ENCODE data around the gene STIMATE.

Gene STIMATE

GRCh38 chr3:52838561-52839267, 58.6 kb downstream of the STIMATE start:
- Histone ChIP-seq H3K27ac (ENCODE audit: low read depth, low read length) (no peak overlapping the region), H3K4me3 (ENCODE audit: low read depth in 1 of 5, low read length in 5 of 5) (no peak overlapping the region), H3K27me3 (ENCODE audit: control insufficient read depth in 5 of 5, insufficient read depth in 4 of 5, low read length in 5 of 5) (no peaks in the 10 kb centered on the region), H3K4me1 (ENCODE audit: control insufficient read depth in 5 of 5, insufficient read depth in 5 of 5, low read length in 5 of 5) (peaks cover 2 to 27% (median 13%) of the 10 kb centered on the region in 5 donors), H3K36me3 (ENCODE audit: control insufficient read depth in 5 of 5, insufficient read depth in 5 of 5, low read length in 5 of 5) (peaks cover 0 to 80% (median 54%) of the 10 kb centered on the region in 5 donors), H3K9me3 (ENCODE audit: control insufficient read depth in 5 of 5, low read length in 5 of 5) (no peaks in the 10 kb centered on the region), H3K9ac (ENCODE audit: low read length in 5 of 5) (no peak overlapping the region)

GRCh38 chr3:52836986-52837385, 60.4 kb downstream of the STIMATE start:
- no peaks in the 10 kb centered on the region for H3K9me3 ChIP-seq (ENCODE audit: control insufficient read depth in 5 of 5, low read length in 5 of 5)
- H3K27me3 ChIP-seq (ENCODE audit: control insufficient read depth in 5 of 5, insufficient read depth in 4 of 5, low read length in 5 of 5), result no peaks in the 10 kb centered on the region
- H3K9ac ChIP-seq (ENCODE audit: low read length in 5 of 5), result no peak overlapping the region
- no peak overlapping the region for H3K27ac ChIP-seq (ENCODE audit: low read depth, low read length)
- peaks cover 0 to 69% (median 42%) of the 10 kb centered on the region in 5 donors for H3K36me3 ChIP-seq (ENCODE audit: control insufficient read depth in 5 of 5, insufficient read depth in 5 of 5, low read length in 5 of 5)
- no peak overlapping the region for H3K4me3 ChIP-seq (ENCODE audit: low read depth in 1 of 5, low read length in 5 of 5)
- peaks cover 2 to 20% (median 18%) of the 10 kb centered on the region in 5 donors for H3K4me1 ChIP-seq (ENCODE audit: control insufficient read depth in 5 of 5, insufficient read depth in 5 of 5, low read length in 5 of 5)

DNA sequence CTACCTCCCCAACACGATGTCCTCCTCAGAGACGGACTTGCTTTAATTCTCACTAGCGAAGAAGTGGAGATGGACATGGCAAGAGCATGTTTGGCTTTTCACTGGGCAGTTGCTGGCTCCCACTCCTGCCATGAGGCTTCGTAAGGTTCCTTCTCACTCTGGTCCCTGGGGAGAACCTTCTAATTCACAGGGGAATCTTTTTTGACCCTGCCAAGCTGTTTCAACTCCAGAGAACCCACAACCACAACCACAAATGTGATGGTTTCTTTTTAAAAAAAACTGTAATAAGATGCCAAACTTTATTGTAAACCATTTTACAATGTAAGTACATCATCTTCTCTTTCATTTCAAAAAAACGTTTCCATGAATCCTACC, 60.9 kb downstream of the STIMATE start:
- H3K27ac ChIP-seq (ENCODE audit: low read depth, low read length), result no peak overlapping the region
- peaks cover 0 to 63% (median 37%) of the 10 kb centered on the region in 5 donors for H3K36me3 ChIP-seq (ENCODE audit: control insufficient read depth in 5 of 5, insufficient read depth in 5 of 5, low read length in 5 of 5)
- no peak overlapping the region for H3K9ac ChIP-seq (ENCODE audit: low read length in 5 of 5)
- H3K4me1 ChIP-seq (ENCODE audit: control insufficient read depth in 5 of 5, insufficient read depth in 5 of 5, low read length in 5 of 5), result peaks cover 7 to 25% (median 23%) of the 10 kb centered on the region in 5 donors
- no peak overlapping the region for H3K4me3 ChIP-seq (ENCODE audit: low read depth in 1 of 5, low read length in 5 of 5)
- H3K27me3 ChIP-seq (ENCODE audit: control insufficient read depth in 5 of 5, insufficient read depth in 4 of 5, low read length in 5 of 5), result no peaks in the 10 kb centered on the region
- no peaks in the 10 kb centered on the region for H3K9me3 ChIP-seq (ENCODE audit: control insufficient read depth in 5 of 5, low read length in 5 of 5)

GRCh38 chr3:52835766-52836470, 61.4 kb downstream of the STIMATE start:
- Histone ChIP-seq H3K27ac (ENCODE audit: low read depth, low read length) (no peak overlapping the region), H3K9me3 (ENCODE audit: control insufficient read depth in 5 of 5, low read length in 5 of 5) (no peaks in the 10 kb centered on the region), H3K4me3 (ENCODE audit: low read depth in 1 of 5, low read length in 5 of 5) (peak overlapping the region in 2 of 5 donors; percentile 16 to 17), H3K36me3 (ENCODE audit: control insufficient read depth in 5 of 5, insufficient read depth in 5 of 5, low read length in 5 of 5) (peaks cover 0 to 58% (median 31%) of the 10 kb centered on the region in 5 donors), H3K4me1 (ENCODE audit: control insufficient read depth in 5 of 5, insufficient read depth in 5 of 5, low read length in 5 of 5) (peaks cover 8 to 31% (median 26%) of the 10 kb centered on the region in 5 donors), H3K9ac (ENCODE audit: low read length in 5 of 5) (no peak overlapping the region), H3K27me3 (ENCODE audit: control insufficient read depth in 5 of 5, insufficient read depth in 4 of 5, low read length in 5 of 5) (no peaks in the 10 kb centered on the region)

DNA sequence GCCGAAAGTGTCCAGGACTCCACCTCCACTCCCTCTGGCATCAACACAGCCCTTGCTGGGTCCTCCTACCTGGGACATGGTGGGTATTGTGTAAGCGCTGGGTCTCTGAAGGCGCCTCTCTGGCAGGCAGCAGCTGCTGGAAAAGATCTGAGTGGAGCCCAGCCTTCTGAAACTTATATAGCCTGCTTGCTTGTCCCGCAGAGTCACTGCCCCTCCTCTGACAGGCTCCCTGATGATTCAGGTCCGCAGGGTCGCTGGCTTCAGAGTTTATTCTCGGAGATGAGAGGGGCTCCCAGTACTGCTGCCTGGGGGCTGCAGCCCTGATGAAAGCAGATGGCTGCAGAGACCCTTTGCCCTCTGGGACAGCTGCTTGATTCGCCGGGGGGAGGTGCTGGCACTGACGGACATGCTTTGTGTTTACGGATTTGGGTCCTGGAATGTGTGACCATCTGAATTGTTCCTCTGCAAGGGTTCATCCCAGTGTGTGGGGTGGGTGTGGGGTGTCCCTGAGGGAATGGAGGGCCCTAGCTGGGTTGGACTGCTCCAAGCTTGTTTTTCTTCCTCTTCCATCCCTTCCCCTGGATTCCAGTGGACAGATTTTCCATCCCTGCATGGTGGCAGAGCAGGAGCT, 62.4 kb downstream of the STIMATE start, which contains the start of gene MUSTN1:
MUSTN1 (minus strand) TSS at position 149 of the 631 bp plus-strand sequence; CDS start at position 78, 71 bp downstream.
- Histone ChIP-seq H3K27ac (ENCODE audit: low read depth, low read length) (no peak within 1 kb of the TSS), H3K4me1 (ENCODE audit: control insufficient read depth in 5 of 5, insufficient read depth in 5 of 5, low read length in 5 of 5) (peaks cover 8 to 33% (median 27%) of the 10 kb centered on the region in 5 donors), H3K36me3 (ENCODE audit: control insufficient read depth in 5 of 5, insufficient read depth in 5 of 5, low read length in 5 of 5) (peaks cover 0 to 49% (median 24%) of the 10 kb centered on the region in 5 donors), H3K9ac (ENCODE audit: low read length in 5 of 5) (peak within 1 kb of the TSS in 2 of 5 donors; percentile 3 to 23), H3K4me3 (ENCODE audit: low read depth in 1 of 5, low read length in 5 of 5) (peak within 1 kb of the TSS in 4 of 5 donors; percentile 16 to 36 (median 18)), H3K27me3 (ENCODE audit: control insufficient read depth in 5 of 5, insufficient read depth in 4 of 5, low read length in 5 of 5) (no peaks in the 10 kb centered on the region), H3K9me3 (ENCODE audit: control insufficient read depth in 5 of 5, low read length in 5 of 5) (no peaks in the 10 kb centered on the region)

DNA sequence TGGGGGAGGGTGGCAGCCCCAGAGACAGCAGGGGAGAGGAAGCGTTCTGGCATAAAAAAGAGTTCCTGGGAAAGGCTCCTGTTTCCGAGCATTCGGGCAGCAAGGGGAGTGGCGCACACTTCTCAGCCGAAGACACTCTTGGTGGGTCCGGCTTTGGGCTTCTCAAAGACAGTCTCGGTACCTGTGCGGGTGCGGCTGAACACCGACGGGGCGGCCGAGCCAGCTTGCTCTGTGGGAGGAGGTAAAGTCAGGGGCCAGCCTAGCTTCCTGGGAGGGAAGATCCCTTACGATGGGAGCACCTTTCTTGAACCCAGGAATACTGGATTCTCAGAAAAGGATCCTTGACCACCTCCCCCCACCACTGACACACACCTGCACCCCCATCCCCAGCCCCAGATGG, 64.1 kb downstream of the STIMATE start:
- no peak overlapping the region for H3K4me3 ChIP-seq (ENCODE audit: low read depth in 1 of 5, low read length in 5 of 5)
- H3K9ac ChIP-seq (ENCODE audit: low read length in 5 of 5), result no peak overlapping the region
- no peaks in the 10 kb centered on the region for H3K27me3 ChIP-seq (ENCODE audit: control insufficient read depth in 5 of 5, insufficient read depth in 4 of 5, low read length in 5 of 5)
- no peak overlapping the region for H3K27ac ChIP-seq (ENCODE audit: low read depth, low read length)
- no peaks in the 10 kb centered on the region for H3K9me3 ChIP-seq (ENCODE audit: control insufficient read depth in 5 of 5, low read length in 5 of 5)
- peaks cover 0 to 33% (median 10%) of the 10 kb centered on the region in 5 donors for H3K36me3 ChIP-seq (ENCODE audit: control insufficient read depth in 5 of 5, insufficient read depth in 5 of 5, low read length in 5 of 5)
- H3K4me1 ChIP-seq (ENCODE audit: control insufficient read depth in 5 of 5, insufficient read depth in 5 of 5, low read length in 5 of 5), result peaks cover 8 to 33% (median 27%) of the 10 kb centered on the region in 5 donors

GRCh38 chr3:52831500-52832301, 65.6 kb downstream of the STIMATE start:
- peaks cover 0 to 18% (median 8%) of the 10 kb centered on the region in 5 donors for H3K36me3 ChIP-seq (ENCODE audit: control insufficient read depth in 5 of 5, insufficient read depth in 5 of 5, low read length in 5 of 5)
- H3K4me1 ChIP-seq (ENCODE audit: control insufficient read depth in 5 of 5, insufficient read depth in 5 of 5, low read length in 5 of 5), result peaks cover 8 to 33% (median 27%) of the 10 kb centered on the region in 5 donors
- H3K9ac ChIP-seq (ENCODE audit: low read length in 5 of 5), result no peak overlapping the region
- H3K9me3 ChIP-seq (ENCODE audit: control insufficient read depth in 5 of 5, low read length in 5 of 5), result no peaks in the 10 kb centered on the region
- peaks cover 0 to 3% (median 0%) of the 10 kb centered on the region in 5 donors for H3K27me3 ChIP-seq (ENCODE audit: control insufficient read depth in 5 of 5, insufficient read depth in 4 of 5, low read length in 5 of 5)
- no peak overlapping the region for H3K27ac ChIP-seq (ENCODE audit: low read depth, low read length)
- H3K4me3 ChIP-seq (ENCODE audit: low read depth in 1 of 5, low read length in 5 of 5), result no peak overlapping the region

DNA sequence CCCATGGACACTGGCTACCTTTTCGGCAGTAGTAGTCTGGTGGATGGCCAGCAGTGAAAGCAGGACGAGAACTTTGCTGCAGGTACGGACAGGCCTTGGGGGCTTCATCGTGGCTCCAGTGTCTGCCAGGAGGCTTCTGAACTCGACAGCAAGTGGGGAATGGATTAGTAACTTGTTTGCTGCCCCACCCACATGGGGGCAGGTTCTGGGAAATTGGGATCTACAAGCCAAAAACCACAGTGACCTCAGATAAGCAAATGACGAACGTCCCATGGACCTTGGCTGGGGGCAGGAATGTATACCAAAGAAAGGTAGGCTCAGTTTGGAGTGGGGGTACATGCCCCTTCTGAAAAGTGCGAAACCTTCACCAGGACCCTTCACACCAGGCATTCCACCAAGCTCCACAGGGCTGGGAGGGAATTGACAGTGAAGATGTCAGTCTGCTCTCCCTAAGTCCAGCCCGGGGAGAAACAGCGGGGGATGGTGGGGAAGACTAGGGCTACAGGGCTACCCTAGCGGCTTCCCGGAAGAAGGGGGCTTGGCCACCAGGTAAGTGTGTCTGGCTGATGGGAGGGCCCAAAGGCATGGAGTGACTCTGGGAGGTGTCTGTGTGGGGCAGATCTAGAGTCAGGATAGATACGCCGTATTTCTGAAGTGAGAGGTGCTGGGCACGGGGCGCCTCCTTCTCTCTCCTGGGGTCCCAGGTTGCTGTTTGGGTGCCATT, 66.7 kb downstream of the STIMATE start, which contains the start of gene ITIH4:
ITIH4 (minus strand) TSS at position 138 of the 724 bp plus-strand sequence; CDS start at position 108, 30 bp downstream.
- H3K9ac ChIP-seq (ENCODE audit: low read length in 5 of 5), result no peak within 1 kb of the TSS
- H3K36me3 ChIP-seq (ENCODE audit: control insufficient read depth in 5 of 5, insufficient read depth in 5 of 5, low read length in 5 of 5), result peaks cover 0 to 8% (median under 1%) of the 10 kb centered on the region in 5 donors
- H3K9me3 ChIP-seq (ENCODE audit: control insufficient read depth in 5 of 5, low read length in 5 of 5), result no peaks in the 10 kb centered on the region
- H3K27ac ChIP-seq (ENCODE audit: low read depth, low read length), result no peak within 1 kb of the TSS
- no peak within 1 kb of the TSS for H3K4me3 ChIP-seq (ENCODE audit: low read depth in 1 of 5, low read length in 5 of 5)
- peaks cover 0 to 3% (median 0%) of the 10 kb centered on the region in 5 donors for H3K27me3 ChIP-seq (ENCODE audit: control insufficient read depth in 5 of 5, insufficient read depth in 4 of 5, low read length in 5 of 5)
- H3K4me1 ChIP-seq (ENCODE audit: control insufficient read depth in 5 of 5, insufficient read depth in 5 of 5, low read length in 5 of 5), result peaks cover 8 to 28% (median 25%) of the 10 kb centered on the region in 5 donors

All from subcutaneous abdominal adipose tissue (tissue), 5 donors.